ENCODE results near the gene FAM72A. TPM values are rescaled to one million over a fixed set of nuclear protein-coding genes. Genes with fewer than 3 reads are reported as not detected.
"Not testable (repeated sequence)": the region's sequence is repeated elsewhere in the genome, so short reads cannot be mapped to it uniquely, and the experiment has no call there.

FAM72A gene
- total RNA-seq, 1 donor from 2014 or later, result 4.2 TPM

- DNase-seq (ENCODE audit: low spot score), result not testable (repeated sequence)
These were observed 16.1 kb upstream of the FAM72A start for GRCh38 chr1:206218765-206219164.

GRCh38 chr1:206218285-206218684 is 15.6 kb upstream of the FAM72A start:
- ATAC-seq; DNase-seq (ENCODE audit: low spot score); intact Hi-C loops (cut with DNase I): not testable (repeated sequence)

More at GRCh38 chr1:206218765-206219164, 16.1 kb upstream of the FAM72A start:
- intact Hi-C loops (cut with DNase I), result not testable (repeated sequence)
- peak; percentile 39 for ATAC-seq

GRCh38 chr1:206215600-206216392 is 13.2 kb upstream of the FAM72A start:
- DNase-seq (ENCODE audit: low spot score); intact Hi-C loops (cut with DNase I); ATAC-seq: not testable (repeated sequence)

GRCh38 chr1:206210802-206211201 is 8.2 kb upstream of the FAM72A start:
- intact Hi-C loops (cut with DNase I); ATAC-seq: not testable (repeated sequence)
- DNase-seq (ENCODE audit: low spot score), result peak; percentile 57

- ATAC-seq; DNase-seq (ENCODE audit: low spot score); intact Hi-C loops (cut with DNase I): not testable (repeated sequence)
These were observed 2.9 kb upstream of the FAM72A start for GRCh38 chr1:206205569-206205968.

GRCh38 chr1:206204871-206205270 is 2.2 kb upstream of the FAM72A start:
- not testable (repeated sequence) for DNase-seq (ENCODE audit: low spot score)

GRCh38 chr1:206204159-206204511 is 1.5 kb upstream of the FAM72A start:
- intact Hi-C loops (cut with DNase I); ATAC-seq: not testable (repeated sequence)
- peak; percentile 51 for DNase-seq (ENCODE audit: low spot score)

More at GRCh38 chr1:206204871-206205270, 2.2 kb upstream of the FAM72A start:
- ATAC-seq; intact Hi-C loops (cut with DNase I): not testable (repeated sequence)

GRCh38 chr1:206203364-206204158 is 922 bp upstream of the FAM72A start, which contains the start of gene SRGAP2:
Gene SRGAP2, plus strand, starts transcription at chr1:206203541. Its CDS starts 2,430 bp downstream, at chr1:206205971.
- intact Hi-C loops (cut with DNase I), result not testable (repeated sequence)
- ATAC-seq, result peak; percentile 94
- DNase-seq (ENCODE audit: low spot score), result peak; percentile 83

GRCh38 chr1:206196748-206197424 is 5.8 kb downstream of the FAM72A start:
- ATAC-seq; intact Hi-C loops (cut with DNase I); DNase-seq (ENCODE audit: low spot score): not testable (repeated sequence)

- DNase-seq (ENCODE audit: low spot score); ATAC-seq; intact Hi-C loops (cut with DNase I): not testable (repeated sequence)
These were observed 7.5 kb downstream of the FAM72A start for GRCh38 chr1:206195182-206195581.

GRCh38 chr1:206186826-206187225 is 15.8 kb downstream of the FAM72A start:
- ATAC-seq; DNase-seq (ENCODE audit: low spot score); intact Hi-C loops (cut with DNase I): not testable (repeated sequence)

GRCh38 chr1:206185778-206186177 is 16.9 kb downstream of the FAM72A start:
- ATAC-seq; intact Hi-C loops (cut with DNase I); DNase-seq (ENCODE audit: low spot score): not testable (repeated sequence)

- intact Hi-C loops (cut with DNase I); DNase-seq (ENCODE audit: low spot score); ATAC-seq: not testable (repeated sequence)
These were observed 18.9 kb downstream of the FAM72A start for GRCh38 chr1:206183788-206184187.

- intact Hi-C loops (cut with DNase I); DNase-seq (ENCODE audit: low spot score): not testable (repeated sequence)
- ATAC-seq, result peak; percentile 58
These were observed 20.0 kb downstream of the FAM72A start for GRCh38 chr1:206182368-206183317.

GRCh38 chr1:206179666-206180065 is 23.0 kb downstream of the FAM72A start:
- intact Hi-C loops (cut with DNase I); DNase-seq (ENCODE audit: low spot score); ATAC-seq: not testable (repeated sequence)

GRCh38 chr1:206178061-206178989 is 24.3 kb downstream of the FAM72A start:
- DNase-seq (ENCODE audit: low spot score); ATAC-seq; intact Hi-C loops (cut with DNase I): not testable (repeated sequence)

GRCh38 chr1:206176114-206176502 is 26.5 kb downstream of the FAM72A start:
- intact Hi-C loops (cut with DNase I); DNase-seq (ENCODE audit: low spot score): not testable (repeated sequence)
- peak; percentile 24 for ATAC-seq

All from sciatic nerve (tissue), 2 donors.